HG03135 (cell line): ENCODE data around the gene C20orf141.
"Not testable (repeated sequence)": the region's sequence is repeated elsewhere in the genome, so short reads cannot be mapped to it uniquely, and the experiment has no call there.

Source experiments
- ATAC-seq: cut with Tn5 transposase; IDR thresholded peaks from one replicate; pipeline ENCODE4 v1.9.1; 2021; ENCODE audit warnings: mild to moderate bottlenecking, moderate library complexity; ENCODE audit not compliant: unreplicated experiment

Gene C20orf141

DNA sequence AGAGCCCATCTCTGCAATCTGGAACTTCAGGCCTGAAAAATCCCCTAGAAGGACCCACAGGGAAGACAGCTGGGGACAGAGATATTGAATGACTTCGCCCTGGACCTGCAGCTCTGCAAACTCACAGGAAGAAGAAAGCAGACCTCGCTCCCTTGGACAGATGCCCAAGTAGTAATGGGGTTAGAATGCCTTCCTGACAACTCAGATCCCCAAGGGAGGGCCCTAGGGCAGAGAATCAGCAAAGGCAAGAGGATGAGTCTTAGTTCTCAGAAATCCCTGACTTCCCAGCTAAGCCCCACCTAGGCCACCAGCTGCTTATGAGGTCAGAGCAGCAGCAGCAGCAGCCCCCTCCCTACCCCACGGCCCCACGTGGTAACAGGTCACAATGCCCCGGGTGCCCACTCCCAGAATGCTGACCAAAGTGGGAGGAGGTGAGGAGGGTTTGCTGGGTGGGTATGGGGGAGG, at the start of gene C20orf141:
C20orf141 (plus strand) TSS at position 401 of the 465 bp plus-strand sequence. CDS start 198 bp downstream, outside the sequence.
- no peak for ATAC-seq

- no peak for ATAC-seq
Observed at GRCh38 chr20:2767768-2768631, 46.8 kb upstream of the C20orf141 start.

- ATAC-seq, result no peak
Observed at GRCh38 chr20:2768632-2769015, 46.2 kb upstream of the C20orf141 start.

DNA sequence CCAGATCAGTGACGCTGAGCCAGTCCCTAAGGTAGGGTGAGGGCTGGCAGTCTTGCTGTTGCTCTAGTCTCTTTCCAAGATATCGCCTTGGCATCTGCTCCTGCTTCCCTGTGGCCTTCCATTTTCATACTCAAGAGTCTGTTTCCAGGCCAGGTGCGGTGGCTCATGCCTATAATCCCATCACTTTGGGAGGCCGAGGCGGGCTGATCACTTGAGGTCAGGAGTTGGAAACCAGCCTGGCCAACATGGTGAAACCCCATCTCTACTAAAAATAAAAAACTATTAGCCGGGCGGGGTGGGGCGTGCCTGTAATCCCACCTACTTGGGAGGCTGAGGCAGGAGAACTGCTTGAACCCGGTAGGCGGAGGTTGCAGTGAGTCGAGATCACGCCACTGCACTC, 44.7 kb upstream of the C20orf141 start:
- ATAC-seq, result not testable (repeated sequence)

GRCh38 chr20:2771631-2772080, 43.1 kb upstream of the C20orf141 start:
- ATAC-seq, result no peak

GRCh38 chr20:2773812-2774211, 41.0 kb upstream of the C20orf141 start:
- no peak for ATAC-seq

DNA sequence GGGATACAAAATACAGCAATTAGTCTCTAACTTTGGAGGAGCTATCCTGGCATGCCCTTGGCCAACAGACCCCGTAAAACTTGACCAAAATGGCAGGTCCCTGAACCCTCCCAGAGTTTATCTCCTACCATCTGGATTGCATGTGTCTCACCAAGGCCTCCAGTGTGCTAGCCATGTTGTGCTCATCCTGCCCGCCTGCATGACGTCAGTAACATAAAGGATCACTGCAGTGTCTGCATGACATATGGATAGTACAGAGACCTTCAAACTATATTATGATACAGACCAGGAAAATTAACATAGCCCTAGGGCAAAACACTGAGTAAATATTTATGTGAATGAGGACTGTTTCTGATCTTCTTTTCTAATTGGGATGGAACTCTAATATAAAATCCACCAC, 39.6 kb upstream of the C20orf141 start:
- ATAC-seq, result no peak

- no peak for ATAC-seq
Observed at GRCh38 chr20:2778602-2779321, 36.0 kb upstream of the C20orf141 start.

DNA sequence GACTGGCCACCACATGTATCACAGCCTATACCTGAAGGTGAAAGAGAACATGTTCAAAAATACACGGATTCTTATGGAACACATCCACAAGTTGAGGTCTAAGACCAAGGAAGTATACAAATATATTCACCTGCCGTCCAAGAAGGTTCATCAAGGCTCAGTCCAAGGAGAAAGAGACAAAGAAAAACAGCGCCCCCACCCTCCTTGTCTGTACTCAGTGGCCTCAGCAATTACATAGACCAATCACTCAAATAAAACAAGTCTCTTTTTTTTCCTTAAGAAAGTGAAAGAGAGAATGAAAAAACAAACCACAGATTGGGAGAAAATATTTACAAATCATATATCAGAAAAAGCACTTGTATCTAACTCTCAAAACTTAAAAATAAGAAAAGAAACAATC, 33.8 kb upstream of the C20orf141 start:
- no peak for ATAC-seq

- ATAC-seq, result no peak
Observed at GRCh38 chr20:2783908-2784566, 30.8 kb upstream of the C20orf141 start.

- no peak for ATAC-seq
Observed at GRCh38 chr20:2793471-2793870, 21.3 kb upstream of the C20orf141 start.

- no peak for ATAC-seq
Observed at GRCh38 chr20:2794202-2794748, 20.5 kb upstream of the C20orf141 start.

DNA sequence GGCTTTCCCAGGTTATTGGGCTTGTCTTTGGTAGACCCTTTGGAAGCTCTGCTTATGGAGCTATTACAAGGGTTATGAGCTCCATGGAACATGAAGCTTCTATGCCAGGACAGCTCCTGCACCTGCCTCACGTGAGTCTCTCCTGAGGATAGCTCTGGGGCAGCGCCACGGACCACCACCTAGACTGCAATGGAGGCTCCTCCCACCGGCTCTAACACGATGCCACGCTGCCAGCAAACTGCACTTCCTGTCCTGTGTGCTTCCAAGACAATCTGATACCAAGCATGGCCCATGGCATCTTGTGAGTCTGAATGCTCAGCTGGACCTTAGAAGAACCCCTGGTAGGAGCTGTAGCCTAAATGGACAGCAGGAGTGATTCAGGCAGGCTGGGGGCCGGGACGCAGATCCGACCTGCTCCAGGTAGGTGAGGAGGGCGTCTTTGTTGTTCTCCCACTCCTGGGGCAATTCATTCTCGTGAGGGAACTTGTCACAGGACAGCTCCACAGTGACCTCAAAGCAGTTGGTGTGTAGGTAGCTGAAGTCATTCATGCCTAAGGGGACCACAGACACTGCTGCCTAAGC, 19.8 kb upstream of the C20orf141 start:
- ATAC-seq, result no peak

DNA sequence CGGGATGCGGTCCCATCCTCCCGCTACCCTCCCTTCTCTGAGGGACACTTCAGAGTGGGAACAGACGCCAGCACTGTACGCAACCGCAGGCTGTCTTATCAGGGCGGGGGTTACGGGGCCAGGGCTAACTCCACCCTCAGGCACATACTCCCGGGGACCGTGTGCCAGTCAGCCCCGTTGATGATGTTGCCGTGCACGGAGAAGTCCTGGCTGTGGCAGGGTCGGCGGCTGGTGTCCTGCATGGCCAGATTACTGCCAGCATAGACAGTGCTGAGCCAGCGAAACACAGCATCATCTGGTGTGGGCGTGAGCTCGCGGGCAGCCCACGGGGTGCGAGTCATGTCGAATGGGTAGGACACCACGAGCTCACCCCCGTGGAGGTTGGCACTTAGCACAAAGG, 19.3 kb upstream of the C20orf141 start:
- ATAC-seq, result no peak

DNA sequence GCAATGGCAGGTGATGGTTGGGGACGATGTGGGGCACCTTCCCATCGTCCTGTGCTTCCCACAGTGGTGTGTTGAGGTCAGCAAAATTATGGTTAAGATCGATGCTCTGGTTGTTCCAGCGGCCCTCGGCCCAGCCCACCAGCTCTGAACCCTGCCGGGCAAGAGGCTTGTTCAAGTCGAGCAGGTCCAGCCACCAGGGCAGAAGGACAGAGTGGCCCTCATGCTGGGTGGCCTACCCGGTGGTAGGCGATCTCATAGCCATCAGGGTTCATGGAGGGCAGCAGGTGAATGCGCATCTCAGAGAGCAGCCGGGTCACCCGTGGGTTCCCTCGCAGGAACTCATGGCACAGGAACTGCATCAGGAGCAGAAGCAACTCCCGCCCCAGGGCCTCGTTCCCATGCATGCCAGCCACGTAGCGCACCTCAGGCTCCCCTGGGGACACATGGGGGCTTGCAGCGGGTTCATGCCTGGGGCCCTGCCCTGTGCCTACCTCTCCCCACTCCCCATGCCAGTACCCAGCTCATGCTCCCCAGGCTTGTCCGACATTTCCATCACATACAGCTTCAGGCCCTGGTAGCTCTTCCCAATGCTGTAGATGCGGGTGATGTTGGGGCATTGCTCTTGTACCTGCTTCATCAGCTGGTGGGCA, 18.7 kb upstream of the C20orf141 start:
- no peak for ATAC-seq

DNA sequence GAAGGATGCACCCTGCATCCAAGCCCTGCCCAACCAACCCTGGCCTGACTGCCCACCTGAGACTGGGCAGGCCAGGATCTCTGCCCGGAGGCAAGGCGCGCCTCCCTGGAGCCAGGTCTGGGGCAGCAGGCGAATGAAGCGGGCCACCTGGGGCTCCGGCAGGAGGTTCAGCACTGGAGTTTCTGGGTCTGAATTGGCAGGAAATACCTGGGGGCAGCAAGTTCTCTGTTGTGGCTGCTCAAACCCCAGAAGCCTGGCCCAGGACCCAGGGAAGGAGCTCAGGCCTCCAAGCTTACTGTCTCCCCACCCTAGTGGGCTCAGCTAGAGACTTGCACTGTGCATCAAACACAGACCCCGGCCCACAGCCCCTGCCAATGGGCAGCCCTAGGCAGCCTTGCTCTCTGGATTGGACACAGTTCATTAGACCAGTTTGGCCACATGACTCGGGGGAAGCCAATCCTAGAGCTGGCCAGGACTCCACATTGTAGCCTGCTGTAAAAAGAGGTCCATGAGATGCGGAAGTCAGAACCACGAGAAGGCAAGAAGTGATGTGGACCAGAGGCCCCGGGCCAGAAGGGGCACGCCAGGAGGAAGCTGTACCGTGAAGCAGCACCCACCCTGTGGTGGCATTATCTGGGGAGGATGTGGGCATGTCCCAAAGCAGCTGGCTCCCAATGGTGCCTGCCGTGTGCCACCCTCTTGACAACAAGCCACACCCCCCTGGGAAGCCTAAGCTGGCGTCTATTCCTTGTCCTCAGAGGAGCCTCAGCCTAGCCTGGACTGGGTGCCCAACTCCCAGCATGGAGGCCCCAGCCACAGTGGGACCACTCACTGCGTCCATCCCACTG, 17.4 kb upstream of the C20orf141 start:
- no peak for ATAC-seq

DNA sequence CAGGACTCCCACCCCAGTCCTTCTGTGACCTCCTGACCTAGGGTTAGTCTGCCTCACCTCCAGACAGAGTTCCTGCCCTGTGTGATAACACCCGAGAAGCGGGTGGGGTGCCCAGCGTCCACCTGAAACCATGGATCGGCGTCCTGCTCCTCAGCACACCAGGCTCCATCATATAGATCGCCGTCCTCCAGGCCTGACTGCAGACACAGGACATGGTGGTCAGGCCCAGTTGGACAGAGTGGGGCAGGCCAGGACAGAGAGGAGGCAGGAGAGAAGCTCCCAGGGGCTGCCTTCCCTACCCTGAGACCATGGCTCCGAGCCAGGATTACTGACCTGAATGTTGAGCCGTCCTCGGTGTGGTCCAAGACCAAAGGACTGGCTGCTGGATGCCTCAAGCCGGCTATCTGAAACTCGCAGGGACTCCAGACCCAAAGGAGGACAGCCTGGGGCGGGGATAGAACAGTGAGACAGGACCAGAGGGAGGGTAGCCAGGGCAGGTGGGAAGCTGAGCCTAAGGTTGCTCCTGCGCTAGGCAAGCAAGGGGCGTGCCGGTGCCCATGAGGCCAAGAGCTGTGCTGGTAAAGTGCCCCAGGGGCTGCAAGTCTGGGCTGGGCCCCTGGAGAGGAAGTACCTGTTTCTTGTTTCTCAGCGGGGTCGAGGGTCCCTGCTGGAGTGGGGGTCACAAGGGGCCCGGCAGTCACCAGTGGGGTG, 16.5 kb upstream of the C20orf141 start:
- no peak for ATAC-seq

DNA sequence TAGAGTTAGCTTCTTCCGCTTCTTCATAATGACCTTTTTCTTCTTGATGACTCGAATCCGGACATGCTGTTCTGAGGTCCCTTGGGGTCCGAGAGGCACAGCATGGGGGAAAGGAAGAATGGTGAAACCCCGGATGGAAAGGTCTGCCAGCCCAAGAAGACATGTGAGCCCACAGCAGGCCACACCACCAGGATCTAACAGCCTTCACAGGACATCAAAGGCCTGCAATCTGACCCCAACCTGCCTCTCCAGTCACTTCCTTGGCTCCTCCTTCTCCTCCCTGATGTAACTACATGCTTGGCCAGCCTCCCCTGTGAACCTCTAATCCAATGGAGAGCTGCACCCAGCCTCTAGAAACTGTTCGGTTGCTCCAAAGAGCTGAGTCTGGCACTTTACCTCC, 16.0 kb upstream of the C20orf141 start:
- ATAC-seq, result no peak

DNA sequence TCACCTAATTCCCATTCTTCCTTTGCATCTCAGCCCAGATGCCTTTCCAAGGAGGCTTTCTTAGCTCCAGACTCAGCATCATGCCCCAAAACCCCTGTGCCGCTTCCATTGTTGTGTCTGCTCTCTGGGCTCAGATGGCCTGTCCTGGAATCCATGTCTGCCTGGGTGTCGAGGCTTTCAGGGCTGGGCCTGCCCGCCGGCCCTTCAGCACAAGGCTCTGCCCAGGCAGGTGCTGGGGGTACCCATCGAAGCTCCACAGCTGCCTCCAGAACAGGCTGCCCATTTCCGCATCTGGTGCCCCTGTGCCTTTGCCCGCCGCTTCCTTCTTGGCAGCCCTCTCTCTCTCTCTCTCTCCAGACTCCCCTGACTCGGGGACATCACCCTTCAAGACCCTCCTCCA, 15.5 kb upstream of the C20orf141 start:
- no peak for ATAC-seq
